ENCODE results near the gene ALDH7A1.

DNA sequence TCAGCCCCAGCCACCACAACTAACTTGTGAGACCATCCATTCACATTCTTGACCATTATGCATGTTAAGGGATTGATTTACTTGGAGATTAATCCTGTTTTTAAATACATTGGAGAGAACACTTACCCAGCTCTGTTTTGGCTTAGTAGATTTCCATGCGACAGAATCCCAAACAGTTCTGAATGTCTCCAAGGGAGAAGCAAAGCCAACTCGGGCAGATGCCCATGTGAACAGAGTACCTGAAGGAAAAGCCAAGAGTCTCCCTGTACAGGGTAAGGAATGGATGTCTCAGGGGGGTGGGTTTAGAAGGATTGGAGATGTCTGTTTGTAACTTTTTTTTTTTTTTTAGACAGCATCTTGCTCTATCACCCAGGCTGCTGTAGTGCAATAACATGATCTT lies 110.8 kb downstream of the ALDH7A1 start:
- TF ChIP-seq, protein P1, sequence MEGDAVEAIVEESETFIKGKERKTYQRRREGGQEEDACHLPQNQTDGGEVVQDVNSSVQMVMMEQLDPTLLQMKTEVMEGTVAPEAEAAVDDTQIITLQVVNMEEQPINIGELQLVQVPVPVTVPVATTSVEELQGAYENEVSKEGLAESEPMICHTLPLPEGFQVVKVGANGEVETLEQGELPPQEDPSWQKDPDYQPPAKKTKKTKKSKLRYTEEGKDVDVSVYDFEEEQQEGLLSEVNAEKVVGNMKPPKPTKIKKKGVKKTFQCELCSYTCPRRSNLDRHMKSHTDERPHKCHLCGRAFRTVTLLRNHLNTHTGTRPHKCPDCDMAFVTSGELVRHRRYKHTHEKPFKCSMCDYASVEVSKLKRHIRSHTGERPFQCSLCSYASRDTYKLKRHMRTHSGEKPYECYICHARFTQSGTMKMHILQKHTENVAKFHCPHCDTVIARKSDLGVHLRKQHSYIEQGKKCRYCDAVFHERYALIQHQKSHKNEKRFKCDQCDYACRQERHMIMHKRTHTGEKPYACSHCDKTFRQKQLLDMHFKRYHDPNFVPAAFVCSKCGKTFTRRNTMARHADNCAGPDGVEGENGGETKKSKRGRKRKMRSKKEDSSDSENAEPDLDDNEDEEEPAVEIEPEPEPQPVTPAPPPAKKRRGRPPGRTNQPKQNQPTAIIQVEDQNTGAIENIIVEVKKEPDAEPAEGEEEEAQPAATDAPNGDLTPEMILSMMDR (IDR thresholded peaks at IDR 0.05; ENCODE audit: low read depth, low read length) = no peak
- no peak for TF ChIP-seq EZH2phosphoT487 (IDR thresholded peaks at IDR 0.05; ENCODE audit: low read depth)

Data from OCI-LY3 (cell line).